Left forelimb (tissue), 1 donor: Measurements from ENCODE around the gene ACVR1B.

Source experiments
- DNase-seq: peaks from one replicate; pipeline ENCODE4 v3.0.0-alpha.2; 2018; ENCODE audit warnings: low spot score

The ACVR1B gene

DNA sequence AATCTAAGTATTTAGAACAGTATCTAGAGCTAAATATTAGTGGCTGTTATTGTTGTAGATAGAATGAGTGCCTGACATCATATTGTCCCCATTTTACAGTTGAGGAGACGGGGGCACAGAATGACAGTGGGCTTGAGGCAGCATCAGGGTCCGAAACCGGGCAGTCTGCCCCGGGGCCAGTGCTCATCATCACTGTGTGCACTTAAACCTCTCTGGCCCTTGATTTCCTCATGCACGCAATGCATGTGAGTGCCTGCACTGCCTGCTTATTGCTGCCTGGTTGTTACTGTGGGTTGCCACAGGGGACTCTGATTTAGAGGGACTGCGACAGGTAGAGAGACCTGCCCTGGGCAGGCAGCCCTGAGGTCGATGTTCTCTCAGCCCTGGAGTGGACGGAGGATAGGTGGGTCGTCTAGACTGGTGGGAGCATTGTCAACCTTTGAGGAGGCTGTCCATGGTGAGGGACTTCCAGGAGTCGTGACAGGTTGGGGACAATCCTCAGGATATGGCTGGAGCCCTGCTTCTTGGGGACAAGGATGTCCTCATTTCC lies 34.4 kb upstream of the ACVR1B start:
- no peak for DNase-seq

DNA sequence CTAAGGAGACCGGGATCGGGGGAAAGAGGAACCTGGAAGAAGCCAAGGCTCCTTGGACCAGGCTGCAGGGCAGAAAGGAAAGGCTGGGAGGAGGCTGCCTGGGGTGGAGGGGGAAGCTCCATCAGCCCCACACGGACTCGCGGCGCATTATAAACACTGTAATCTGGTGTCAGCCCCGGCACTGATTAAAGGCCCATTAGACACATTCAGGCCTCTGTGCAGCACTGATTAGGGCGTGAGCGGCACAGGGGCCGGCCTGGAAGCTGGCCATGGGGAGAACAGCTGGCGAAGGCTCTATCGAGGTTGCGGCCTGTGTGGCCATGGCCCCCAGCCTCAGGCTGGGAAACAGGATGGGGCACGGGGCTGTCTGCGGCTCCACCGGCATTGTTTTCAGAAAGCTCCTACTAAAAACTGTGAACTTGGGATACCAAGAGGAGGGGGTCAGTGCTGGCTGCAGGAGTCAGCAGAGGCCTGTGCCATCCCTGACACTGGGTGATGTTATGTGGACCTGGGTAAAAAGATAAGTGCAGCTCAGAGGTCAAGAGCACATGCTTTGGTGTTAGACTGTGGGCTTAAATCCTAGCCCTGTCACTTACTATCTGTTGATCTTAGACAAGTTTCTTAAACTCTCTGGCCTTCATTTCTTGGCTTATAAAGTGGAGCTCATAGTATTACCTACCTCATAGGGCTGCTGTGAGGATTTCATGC lies 33.6 kb upstream of the ACVR1B start:
- DNase-seq = no peak

GRCh38 chr12:51920046-51920445 lies 31.5 kb upstream of the ACVR1B start:
- DNase-seq = no peak

DNA sequence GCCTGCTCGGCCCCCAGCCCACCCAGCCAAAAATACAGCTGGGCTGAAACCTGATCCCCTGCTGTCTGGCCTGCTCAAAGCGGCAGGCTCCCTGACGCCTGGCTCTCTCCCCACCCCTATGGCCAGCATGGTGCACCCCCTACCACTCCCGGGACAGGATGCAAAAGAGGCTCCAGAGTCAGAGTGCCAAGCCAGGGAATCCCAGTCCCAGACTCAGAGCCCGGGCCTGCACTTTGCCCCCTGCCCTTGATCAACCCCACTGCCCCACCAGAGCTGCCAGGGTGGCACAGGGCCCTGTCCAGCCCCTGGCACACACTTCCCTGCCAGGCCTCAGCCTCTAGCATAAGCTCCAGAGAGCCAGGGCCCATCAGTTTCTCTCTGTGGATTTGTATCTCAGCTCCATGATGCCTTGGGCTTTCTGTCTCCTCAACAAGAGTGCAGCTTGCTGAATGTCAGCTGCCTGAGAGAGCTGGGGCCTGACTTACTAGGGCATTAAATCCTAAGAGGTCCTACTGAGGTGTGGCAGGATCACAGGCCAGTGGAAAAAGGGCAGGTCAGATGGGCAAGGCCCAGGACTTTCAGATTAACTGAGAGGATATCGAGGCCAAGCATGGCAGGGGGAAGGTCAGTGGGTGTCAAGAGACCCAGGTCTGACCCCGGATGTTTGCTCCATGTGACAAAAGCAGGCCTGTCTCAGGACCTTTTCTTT lies 30.3 kb upstream of the ACVR1B start:
- DNase-seq = no peak

DNA sequence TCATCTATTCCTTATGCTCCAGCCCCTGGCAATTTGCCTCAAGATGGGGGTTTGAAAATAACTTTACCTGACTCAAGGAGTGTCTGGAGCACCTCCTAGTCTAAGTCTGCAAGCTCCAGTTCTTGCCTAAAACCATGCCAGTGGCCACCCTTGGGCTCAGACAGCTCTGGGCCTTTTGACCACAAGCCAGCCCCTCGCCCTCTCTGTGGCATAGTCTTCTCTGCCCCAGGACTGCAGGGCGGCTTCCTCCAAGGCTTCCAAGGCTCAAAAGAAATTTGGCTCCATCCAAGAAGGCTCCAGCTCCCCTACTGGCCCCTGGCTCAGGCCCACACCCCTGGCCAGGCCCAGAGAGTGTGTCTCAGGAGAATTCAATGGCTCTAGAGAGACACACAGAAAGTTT lies 29.4 kb upstream of the ACVR1B start:
- DNase-seq = no peak

DNA sequence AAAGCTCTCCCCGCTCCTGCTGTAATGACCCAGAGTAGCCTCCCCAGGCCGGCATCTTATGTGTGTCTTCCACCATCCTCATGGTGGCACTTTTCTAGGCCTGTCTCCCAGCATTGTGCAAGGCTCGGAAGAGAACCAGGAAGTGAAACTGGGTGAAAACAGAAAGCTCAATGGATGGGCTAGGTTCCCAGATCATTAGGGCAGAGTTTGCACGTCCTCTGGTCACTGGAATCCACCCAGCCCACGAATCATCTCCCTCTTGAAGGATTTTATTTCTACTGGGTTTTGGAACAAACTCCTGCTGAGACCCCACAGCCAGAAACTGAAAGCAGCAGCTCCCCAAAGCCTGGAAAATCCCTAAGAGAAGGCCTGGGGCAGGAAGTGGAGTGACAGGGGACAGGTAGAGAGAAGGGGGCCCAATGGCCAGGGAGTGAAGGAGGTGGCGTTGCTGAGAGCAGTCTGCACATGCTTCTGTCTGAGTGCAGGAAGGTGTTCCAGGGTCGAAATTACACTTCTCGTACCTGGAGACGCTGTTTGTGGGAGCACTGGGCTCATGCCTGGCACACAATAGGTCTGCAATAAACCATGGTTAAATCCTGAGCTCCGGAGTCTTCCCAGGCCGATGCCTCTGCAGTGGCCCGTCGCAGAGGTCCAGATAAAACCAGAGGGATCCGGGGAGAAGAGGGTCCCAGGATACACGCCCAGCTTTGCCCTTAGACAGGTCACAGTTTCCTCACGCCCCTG lies 28.6 kb upstream of the ACVR1B start:
- no peak for DNase-seq

DNA sequence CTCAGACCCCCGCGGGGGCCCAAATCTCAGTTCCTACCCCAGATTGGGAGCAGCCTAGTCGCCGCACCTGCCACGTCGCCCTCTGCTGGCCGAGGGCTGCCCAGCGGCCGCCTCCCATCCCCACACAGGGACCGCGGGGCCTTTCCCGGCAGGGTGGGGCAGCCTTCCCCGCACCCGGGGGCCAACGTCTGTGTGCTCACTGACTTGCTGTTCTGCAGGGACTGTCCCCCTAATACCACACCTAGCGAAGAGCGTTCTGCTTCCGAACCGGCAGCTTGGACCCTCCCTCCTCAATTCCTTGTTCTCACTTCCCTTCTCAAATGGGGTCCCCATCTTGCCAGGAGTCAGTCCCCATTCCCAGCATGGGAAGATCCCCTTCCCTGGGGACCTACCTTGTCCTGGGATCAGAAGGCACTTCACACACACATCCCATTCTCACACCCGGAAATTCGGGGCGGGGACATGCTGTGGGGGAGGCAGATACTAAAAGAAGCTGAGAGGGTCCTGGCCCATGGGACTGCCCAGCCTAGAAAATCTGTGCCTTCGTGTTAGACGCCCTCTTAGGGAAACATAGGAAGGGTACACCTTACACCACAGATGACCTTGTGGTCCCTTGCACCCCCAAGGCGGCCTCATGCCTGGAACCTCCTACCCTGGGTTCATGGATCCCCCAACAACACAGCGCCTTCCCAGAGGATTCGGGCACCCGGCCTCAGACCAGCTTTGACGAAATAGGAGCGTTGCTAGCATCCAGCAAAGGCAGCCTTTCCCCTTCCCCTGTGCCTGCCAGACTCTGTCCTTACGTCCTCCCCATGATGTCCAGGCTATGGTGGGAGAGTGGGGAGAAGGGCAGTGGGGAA lies 27.8 kb upstream of the ACVR1B start:
- no peak for DNase-seq

GRCh38 chr12:51924551-51925319 lies 26.8 kb upstream of the ACVR1B start:
- no peak for DNase-seq

DNA sequence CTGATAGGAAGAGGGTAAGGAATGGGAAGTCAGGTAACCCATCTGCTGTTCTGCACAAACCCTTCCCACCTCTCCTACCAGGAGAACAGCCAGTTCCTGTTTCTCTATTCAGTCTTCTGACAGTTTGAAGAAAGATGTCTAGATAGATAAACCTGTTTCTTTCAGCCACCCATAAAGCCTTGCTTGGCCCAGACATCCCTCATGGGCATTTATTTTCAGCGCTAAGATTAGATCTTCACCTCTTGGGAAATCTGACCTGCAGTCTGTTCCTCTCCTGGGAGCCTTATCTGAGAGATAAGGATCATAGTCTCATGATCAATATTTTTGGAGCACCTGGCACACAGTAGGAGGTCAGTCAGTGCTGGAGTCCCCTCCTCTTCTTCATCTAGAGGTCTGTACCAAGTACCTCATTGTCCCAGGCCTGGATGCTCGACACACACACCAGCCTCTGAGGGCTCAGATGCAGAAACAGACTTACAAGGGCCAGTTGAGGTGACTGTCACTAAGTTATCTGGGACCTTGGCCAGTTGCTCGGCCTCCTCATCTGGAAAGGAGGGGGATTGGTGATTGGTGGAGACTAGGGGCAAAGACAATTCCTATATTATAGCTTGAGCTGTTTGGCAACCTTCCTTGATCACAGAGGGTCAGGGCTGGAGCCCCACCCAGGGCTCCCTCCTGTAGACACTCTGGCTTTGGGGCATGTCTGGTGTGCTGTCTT lies 26.0 kb upstream of the ACVR1B start:
- no peak for DNase-seq

DNA sequence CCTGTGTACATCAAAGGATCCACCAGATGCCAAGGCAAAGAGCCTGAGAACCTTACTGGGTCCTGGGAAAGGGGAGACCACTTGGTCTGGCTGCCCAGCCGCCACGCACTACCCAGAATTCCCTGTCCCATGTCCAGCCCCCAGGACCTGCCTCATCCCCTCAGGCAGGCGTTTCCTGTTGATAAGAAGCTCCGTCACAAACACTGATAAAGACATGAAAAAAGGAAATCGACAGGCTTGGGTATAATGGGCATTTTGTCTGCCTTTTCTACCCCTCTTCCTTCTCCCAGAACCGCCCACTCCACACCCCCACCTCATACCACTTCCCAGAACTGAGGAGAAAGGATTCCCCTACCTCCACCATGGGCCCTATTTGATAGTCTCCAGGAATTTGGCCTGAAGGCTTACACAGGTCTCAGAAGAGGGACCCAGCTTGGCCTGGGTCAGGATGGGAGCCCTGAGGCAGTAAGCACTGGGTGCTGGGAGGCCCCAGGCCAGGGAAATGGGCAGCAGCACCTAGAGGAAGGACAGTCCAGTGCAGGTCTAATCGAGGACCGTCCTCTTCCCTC lies 25.4 kb upstream of the ACVR1B start:
- DNase-seq = no peak

DNA sequence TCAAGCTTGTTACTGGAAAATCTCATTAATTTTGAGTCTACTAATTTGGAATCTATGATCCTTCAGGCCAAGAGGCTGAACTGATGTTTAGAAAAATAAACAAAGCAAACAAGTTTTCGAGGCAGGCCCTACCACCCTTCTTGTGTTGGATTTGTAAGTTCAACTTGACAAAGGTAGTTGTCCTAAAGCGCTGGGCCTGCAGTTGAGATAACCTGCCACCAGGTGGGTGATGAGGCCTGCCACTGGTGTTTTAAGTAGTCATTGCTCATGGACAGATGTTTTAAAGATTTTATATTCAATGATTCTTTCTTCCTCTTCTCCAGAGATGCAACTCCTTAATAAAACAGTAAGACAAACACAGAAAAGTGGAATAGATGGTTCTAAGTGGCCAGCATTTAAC lies 24.8 kb upstream of the ACVR1B start:
- DNase-seq = no peak

- DNase-seq = no peak
Measured at GRCh38 chr12:51932218-51933076, 19.1 kb upstream of the ACVR1B start.

GRCh38 chr12:51934080-51934479 lies 17.4 kb upstream of the ACVR1B start:
- DNase-seq = no peak

- DNase-seq = no peak
Measured at GRCh38 chr12:51937926-51938325, 13.6 kb upstream of the ACVR1B start.

GRCh38 chr12:51938726-51939125 lies 12.8 kb upstream of the ACVR1B start:
- no peak for DNase-seq

- DNase-seq = no peak
Measured at GRCh38 chr12:51941011-51941581, 10.4 kb upstream of the ACVR1B start.

- DNase-seq = no peak
Measured at GRCh38 chr12:51941604-51942003, 9.9 kb upstream of the ACVR1B start.

GRCh38 chr12:51942056-51942455 lies 9.4 kb upstream of the ACVR1B start:
- DNase-seq = no peak
